ENCODE data around the gene RANBP17.
A peak's percentile ranks its signal among the peaks of the same experiment; 100 is the strongest.

The RANBP17 gene

GRCh38 chr5:171342362-171343111, 480.7 kb downstream of the RANBP17 start:
- no peaks in the 10 kb centered on the region for H3K4me1 Mint-ChIP-seq

GRCh38 chr5:171344936-171345608, 483.3 kb downstream of the RANBP17 start:
- no peaks in the 10 kb centered on the region for H3K36me3 Mint-ChIP-seq (ENCODE audit: low read depth)
- peaks cover 29% of the 10 kb centered on the region for H3K27me3 Mint-ChIP-seq (ENCODE audit: low read depth, poor library complexity)
- H3K9me3 Mint-ChIP-seq: no peaks in the 10 kb centered on the region
- no peak for TF ChIP-seq CTCF (IDR thresholded peaks at IDR 0.05)
- H3K4me1 Mint-ChIP-seq: no peaks in the 10 kb centered on the region
- DNase-seq: no peak
- H3K27ac Mint-ChIP-seq: no peak overlapping the region
- H3K4me3 Mint-ChIP-seq: no peak overlapping the region

More at GRCh38 chr5:171342362-171343111, 480.7 kb downstream of the RANBP17 start:
- TF ChIP-seq CTCF (IDR thresholded peaks at IDR 0.05): peak; percentile 67
- peak; percentile 50 for DNase-seq
- Mint-ChIP-seq H3K4me3 (no peak overlapping the region), H3K9me3 (no peaks in the 10 kb centered on the region), H3K27me3 (ENCODE audit: low read depth, poor library complexity) (peaks cover 43% of the 10 kb centered on the region), H3K36me3 (ENCODE audit: low read depth) (no peaks in the 10 kb centered on the region), H3K27ac (no peak overlapping the region)

Data from nephron progenitor cell (in vitro differentiated cells).